GM21381 (cell line): ENCODE results near the gene RPLP2.

Experiments
- ATAC-seq: cut with Tn5 transposase; IDR thresholded peaks from one replicate; pipeline ENCODE4 v1.9.1; 2021; ENCODE audit warnings: mild to moderate bottlenecking, moderate library complexity; ENCODE audit not compliant: unreplicated experiment

RPLP2 gene

DNA sequence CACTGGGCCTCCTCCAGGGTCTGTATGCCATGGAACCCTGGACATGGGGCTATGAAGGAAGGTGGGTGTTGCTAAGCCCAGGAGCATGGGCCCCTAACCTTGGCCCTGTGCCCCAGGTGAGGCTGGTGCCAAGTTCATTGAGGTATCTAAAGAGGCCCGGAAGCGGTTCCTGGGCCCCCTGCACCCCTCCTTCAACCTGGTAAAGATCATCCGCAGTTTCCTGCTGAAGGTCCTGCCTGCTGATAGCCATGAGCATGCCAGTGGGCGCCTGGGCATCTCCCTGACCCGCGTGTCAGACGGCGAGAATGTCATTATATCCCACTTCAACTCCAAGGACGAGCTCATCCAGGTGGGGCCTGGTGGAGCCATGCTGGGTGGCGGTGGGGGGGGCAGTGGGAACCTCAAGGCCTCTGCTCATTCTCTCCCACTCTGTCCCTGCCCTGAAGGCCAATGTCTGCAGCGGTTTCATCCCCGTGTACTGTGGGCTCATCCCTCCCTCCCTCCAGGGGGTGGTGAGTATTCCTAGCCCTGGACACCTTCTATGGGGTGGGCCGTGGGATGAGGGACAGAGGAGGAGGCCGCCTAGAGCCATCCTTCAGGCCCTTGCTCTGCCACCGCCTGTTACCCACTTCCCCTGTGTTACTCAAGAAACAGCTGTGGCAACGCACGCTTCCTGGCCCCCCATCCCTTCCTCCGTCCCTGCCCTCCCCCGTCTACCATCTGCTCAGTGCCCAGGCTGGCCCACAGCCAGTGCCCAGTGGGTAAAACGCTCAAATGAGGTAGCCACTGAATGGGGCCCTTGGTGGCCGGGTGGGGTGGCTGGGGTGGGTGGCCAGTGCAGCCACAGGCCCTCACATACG, 12.0 kb downstream of the RPLP2 start:
- ATAC-seq: no peak

DNA sequence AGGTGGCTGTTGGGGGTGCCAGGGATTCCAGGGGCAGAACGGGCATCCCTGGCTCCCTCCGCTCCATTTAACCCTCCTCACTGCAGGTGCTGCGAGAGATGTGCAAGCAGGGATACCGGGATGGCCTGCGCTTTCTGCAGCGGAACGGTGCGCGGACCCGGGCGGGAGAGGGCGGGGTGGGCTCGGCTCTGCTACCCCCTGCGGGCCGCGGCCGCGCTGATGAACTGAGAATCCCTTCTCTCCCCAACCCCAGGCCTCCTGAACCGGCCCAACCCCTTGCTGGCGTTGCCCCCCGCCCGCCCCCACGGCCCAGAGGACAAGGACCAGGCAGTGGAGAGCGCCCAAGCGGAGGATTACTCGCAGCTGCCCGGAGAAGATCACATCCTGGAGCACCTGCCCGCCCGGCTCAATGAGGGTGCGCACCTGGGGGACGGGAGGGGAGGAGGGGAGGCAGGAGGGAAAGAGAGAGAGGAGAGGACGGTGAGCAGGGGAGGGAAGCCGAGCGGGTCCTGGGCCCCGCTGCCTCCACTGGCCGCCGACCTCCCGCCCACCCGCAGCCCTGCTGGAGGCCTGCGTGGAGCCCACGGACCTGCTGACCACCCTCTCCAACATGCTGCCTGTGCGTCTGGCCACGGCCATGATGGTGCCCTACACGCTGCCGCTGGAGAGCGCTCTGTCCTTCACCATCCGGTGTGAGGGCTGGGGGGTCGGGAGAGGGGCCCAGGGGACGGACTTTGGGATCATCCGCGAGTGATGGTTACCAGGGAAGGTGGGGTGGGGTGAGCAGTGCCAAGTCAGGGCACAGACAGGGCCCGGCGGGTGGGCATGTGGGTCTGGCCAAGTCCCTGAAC, 13.9 kb downstream of the RPLP2 start:
- ATAC-seq: no peak

DNA sequence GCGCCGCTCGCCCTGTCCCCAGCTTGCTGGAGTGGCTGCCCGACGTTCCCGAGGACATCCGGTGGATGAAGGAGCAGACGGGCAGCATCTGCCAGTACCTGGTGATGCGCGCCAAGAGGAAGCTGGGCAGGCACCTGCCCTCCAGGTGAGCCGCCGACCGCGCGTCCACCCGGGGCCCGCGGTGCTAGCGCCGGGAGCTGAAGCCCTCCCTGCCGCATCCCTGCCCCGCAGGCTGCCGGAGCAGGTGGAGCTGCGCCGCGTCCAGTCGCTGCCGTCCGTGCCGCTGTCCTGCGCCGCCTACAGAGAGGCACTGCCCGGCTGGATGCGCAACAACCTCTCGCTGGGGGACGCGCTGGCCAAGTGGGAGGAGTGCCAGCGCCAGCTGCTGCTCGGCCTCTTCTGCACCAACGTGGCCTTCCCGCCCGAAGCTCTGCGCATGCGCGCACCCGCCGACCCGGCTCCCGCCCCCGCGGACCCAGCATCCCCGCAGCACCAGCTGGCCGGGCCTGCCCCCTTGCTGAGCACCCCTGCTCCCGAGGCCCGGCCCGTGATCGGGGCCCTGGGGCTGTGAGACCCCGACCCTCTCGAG, 14.6 kb downstream of the RPLP2 start:
- no peak for ATAC-seq

DNA sequence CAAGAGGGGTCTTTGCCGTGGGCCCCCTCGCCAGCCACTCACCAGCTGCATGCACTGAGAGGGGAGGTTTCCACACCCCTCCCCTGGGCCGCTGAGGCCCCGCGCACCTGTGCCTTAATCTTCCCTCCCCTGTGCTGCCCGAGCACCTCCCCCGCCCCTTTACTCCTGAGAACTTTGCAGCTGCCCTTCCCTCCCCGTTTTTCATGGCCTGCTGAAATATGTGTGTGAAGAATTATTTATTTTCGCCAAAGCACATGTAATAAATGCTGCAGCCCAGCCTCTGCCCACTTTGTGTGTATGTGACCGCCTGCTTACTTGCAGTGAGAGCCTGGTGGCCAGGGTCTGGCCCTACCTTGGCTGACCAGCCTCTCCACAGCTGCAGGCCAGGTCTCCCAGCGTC, 15.2 kb downstream of the RPLP2 start:
- ATAC-seq: no peak

DNA sequence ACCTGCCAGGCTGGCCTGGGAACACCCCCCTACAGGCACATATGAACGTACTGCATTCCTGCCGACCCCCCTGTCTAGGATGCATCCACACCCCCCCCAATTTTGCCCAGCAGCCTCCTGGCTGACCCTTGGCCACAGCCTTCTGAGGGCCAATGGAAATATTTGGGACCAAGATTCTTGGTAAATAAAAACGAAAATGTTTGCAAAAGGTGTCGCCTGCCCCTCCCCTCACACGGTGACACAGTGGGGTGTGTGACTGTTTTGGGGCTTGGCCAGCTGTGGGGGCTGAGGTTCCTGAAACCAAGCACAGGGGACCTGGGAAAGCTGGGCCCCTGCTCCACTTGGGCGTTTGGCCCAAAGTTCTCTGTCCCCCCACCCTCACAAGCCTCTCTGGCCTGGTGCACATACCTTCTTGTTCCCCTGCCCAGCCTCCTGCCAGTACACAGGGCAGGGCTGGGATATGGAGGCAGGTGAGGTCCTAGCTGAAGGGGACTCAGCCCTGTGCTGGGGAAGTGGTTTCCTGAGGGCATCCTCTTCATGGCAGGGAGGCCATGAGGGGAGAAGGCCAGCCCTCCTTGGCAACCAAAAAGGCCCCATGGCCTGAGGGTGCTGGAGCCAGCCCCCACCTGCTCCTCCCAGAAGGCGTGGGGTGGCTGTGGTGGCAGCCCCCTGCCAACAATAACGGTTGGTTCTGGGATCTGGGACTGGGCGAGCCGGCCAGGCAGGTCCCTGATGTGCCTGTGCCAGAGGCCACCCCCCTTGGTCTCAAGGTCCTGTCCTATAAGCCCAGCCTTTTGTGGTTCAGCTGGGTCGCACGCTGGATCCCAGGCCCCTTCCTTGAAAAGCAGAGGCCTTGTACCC, 15.8 kb downstream of the RPLP2 start:
- ATAC-seq: no peak

DNA sequence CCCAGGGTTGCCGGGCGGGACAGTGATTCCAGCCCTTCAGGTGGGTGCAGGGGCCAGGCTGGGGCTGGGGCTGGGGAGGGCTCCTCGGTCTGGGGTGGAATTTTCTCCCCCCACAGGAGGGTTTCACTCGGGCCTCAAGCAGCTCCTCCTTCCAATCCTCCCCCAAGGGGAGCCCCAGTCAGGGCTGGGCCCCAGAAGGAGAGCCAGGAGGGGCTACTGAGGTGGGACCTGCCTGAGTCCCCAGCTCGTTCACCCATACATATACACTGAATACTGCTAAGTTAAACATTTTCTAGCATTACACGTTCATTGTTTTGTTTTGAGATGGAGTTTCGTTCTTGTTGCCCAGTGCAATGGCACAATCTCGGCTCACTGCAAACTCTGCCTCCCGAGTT, 16.5 kb downstream of the RPLP2 start:
- no peak for ATAC-seq

DNA sequence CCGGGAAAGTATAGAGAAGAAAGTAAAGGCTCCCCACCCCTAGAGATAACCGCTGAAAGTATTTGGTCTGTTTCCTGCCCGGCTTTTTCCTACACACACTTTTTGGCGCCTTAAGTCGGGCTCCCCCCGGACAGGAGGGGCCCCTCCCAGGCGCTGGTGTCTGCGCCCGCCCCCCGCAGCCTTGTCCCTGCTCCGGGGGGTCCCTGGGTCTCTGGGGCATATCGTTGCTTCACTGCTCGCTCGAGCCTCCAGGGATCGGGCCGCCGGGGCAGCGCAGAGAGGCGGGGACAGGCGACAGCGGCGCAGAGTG, 17.0 kb downstream of the RPLP2 start:
- peak; percentile 2 for ATAC-seq

DNA sequence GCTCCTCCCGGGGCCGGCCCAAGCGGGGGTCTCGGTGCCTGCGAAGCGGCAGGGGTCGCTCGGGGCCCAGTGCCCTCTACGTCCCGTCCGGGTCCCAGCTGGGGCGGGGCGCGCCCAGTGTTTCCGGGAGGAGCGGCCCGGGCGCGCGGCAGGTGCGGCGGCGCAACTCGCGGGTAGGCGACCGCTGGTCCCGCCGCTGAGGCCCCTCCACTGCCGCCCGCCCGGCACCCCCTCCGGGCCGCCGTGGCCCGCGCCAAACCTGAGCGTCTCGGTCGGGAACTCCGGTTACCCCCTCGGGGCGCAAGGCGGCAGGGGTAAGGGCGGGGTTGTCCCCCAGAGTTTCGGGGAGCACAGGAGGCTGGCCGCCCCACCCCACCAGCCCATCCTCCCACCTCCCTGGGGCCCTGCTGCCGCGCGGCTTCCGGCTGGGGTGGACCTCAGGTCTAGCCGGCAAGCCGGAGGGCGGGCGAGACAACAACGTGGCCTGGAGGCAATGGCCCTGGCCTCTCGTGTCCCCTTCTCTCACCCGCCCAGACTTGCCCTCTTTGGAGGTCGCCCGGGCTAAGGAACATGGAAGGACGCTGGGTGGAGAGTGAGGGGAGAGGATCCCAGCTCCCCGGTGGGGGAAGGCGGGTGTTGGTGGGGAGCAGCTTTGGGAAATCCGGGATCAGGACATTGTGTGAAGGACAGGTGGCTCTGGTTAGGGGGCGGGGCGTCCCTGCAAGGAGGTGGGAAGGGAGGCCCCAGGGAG, 17.6 kb downstream of the RPLP2 start:
- peak; percentile 47 for ATAC-seq

DNA sequence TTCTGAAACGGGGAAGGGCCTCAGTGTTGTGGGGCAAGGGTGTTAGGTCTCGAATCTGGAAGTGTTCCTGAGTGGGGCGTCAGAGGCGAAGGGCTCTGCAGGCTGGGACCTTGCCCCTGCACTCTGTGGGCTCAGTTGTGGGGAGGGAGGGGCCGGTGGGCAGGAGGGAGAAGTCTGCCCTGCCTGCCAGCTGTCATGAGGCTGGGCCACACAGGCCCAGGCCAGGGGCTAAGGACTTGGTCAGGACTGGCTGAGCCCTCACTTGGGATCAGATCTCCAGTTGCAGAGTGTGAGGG, 18.1 kb downstream of the RPLP2 start, which contains the start of gene CRACR2B:
CRACR2B (plus strand) TSS at position 23 of the 296 bp plus-strand sequence. CDS start 689 bp downstream, outside the sequence.
- ATAC-seq: no peak

DNA sequence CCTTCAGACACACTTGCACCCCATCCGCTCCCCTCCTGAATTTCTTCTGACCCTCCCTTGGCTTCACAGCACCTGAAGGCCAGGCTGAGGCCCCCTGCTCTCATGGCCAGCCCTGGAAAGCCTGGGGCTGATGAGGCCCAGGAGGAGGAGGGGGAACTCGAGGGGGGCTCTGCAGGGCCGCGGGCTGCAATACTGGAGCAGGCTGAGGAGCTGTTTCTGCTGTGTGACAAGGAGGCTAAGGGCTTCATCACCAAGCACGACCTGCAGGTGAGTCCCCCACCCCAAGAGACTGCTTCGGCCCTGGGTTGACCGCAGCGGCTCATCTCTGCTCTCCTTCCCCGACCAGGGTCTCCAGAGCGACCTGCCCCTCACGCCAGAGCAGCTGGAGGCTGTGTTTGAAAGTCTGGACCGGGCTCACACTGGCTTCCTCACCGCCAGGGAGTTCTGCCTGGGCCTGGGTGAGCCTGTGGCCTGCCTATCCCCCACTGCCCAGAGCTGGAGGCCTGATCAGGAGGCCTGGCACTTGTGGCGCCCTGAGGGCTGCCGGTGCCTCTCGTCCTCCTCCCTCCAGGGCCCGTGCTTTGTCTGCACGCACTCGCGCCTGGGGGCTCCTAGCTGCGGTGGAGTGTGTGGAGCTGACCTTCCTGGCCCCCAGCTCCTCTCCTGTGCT, 18.9 kb downstream of the RPLP2 start:
- no peak for ATAC-seq

DNA sequence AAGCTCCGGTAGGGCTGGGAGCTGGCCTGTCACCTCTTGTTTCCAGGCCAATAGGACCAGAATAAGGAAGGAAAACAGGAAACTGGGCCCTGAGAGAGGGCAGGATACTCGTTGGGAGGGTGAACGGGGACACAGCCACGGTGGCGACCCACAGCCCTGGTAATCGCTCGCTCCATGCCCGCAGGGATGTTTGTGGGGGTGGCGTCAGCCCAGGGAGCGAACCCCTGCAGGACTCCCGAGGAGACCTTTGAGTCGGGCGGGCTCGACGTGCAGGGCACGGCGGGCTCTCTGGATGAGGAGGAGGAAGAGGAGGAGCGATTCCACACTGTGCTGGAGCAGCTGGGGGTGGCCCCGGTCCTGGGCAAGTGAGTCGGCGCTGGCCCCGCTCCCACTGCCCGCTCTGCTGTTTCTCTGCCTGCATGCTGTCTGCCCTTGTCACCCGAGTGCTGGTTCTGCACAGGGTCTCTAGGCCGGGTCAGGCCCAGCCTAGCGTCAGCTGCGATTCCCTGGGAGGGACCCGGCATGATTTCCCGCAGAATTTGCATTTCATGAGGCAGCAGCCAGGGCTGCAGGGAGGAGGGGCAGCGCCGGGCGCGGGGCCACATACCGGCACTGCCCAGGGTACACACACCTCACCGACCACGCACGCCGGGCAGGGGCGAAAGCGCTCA, 19.5 kb downstream of the RPLP2 start:
- no peak for ATAC-seq

DNA sequence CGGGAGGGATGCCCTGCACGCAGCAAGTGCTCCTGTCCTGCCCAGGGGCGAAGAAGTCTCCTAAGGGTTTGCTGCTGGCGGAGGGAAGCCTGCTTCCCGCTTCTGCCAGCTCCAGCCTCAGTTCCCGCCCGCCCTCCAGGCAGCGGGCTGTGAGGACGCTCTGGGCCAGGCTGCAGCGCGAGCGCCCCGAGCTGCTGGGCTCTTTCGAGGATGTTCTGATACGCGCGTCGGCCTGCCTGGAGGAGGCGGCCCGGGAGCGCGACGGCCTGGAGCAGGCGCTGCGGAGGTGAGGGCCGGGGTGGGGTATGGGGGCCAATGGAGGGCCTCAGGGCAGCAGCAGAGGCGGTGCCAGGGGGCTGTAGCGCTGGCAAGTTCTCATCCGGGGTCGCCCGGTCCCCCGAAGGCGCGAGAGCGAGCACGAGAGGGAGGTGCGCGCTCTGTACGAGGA, 20.1 kb downstream of the RPLP2 start:
- ATAC-seq: no peak

DNA sequence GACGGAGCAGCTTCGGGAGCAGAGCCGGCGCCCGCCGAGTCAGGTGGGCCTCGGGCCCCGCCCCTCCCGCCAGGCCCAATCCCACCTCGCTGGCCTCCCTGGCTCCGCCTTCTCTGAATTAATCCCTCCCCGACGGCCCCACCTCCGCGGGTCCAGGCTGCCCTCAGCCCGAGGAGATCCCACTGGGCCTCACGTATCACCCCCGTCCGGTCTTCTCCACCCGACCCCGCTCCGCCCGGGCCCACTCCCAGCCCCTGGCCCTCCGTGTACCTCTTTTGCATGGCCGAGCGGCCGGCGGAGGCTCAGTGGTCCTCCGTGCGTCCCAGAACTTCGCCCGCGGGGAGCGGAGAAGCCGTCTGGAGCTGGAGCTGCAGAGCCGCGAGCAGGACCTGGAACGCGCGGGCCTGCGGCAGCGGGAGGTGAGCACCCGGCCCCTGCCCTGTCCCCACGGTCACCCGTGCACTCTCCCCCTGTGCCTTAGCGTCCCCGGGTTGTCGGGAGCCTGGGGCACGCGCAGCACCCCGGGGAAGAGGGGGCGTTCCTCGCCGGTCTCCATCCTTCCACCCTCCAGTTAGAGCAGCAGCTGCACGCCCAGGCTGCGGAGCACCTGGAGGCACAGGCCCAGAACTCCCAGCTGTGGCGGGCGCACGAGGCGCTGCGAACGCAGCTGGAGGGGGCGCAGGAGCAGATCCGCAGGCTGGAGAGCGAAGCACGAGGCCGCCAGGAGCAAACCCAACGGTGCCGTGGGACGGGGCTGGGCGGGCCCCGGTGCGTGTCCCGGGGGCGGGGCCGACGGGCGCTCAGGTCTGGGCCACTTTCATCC, 20.7 kb downstream of the RPLP2 start:
- no peak for ATAC-seq

DNA sequence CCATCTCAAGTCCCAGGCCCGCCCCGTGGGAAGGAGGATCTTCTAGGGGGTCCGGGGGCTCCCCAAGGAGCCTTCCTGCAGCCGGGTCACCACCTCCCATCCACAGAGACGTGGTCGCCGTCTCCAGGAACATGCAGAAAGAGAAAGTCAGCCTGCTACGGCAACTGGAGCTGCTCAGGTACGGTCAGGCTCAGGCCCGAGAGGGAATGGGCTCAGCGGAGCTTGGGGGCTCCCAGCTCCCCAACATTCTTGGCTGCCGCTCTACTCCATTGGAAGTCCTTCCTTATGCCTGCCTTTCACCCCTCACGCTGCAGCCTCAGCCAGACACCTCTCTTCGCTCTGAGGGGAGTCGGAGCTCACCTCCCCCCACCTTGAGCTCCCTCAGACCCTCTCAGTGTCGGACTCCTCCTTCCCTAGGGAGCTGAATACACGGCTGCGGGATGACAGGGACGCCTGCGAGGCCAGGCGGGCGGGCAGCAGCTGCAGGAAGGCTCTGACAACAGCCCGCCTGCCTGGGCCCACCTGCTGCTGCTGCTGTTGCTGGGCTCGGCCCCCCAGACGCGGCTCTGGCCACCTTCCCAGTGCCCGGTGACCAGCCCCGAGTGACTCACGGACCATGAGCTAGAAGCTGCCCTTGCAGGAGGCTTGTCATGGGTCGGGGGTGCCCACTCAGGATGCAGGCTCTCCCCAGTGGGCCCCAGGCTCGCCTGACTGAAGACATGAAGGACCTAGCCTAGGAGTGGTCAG, 21.5 kb downstream of the RPLP2 start:
- ATAC-seq: no peak

DNA sequence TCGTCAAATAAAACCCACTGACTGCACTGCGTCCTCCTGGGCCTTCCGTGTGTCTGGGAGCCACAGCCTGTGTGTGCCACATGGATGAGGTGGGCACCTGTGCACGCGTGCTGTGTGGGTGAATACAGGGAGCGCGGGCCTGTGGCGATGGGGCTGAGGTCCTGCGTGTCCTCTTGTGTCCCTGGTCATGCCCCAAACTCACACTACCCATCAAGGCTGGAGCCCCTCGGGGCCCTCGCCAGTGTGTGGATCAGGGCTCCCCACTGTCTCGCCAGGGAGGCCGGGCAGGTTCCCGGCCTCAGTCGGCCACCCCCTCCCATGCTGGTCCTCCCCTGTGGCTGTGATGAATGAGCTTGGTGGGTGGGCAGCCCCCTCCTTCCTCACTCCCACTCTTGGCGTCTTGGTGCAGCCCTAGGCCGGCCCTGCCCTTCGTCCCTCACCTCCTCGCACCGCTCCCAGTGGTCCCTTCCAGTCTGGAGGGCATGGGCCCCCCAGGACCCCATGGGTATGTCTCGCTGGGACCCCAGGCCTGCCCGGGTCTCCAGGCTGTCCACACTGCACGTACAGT, 22.3 kb downstream of the RPLP2 start:
- ATAC-seq: no peak

DNA sequence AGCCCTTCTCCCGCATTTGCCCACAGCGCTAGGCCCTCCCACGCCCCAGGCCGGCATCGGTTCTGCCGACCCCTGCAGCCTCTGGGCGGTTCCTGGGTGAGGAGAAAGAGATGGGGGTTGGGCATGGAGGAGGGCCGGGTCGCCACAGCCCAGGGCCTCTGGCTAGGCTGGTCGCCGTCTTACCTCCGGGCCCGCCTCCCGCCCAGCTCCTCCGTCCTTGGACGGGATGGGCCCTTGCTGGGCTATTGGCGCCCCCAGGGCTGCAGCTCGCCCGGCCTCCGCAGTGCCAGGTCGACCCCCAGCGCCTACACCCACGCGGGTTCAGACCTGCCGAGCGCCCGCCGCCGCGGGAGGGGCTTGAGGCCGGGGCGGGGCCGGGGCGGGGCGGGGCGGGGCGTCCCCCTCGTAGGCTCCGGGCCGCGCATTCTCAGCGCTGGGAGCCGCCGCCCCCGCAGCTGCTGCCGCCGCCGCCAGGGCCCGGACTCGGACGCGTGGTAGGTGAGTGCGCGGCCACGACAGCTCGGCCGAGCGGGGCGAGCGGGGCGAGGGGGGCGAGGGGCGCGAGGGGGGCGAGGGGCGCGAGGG, 22.9 kb downstream of the RPLP2 start, which contains the start of gene CD151:
CD151 (plus strand) TSS at position 424 of the 585 bp plus-strand sequence. CDS start 3,118 bp downstream, outside the sequence.
- ATAC-seq: peak; percentile 34
